ENCODE measurements around the gene COL27A1.
"Not testable (repeated sequence)": the region's sequence is repeated elsewhere in the genome, so short reads cannot be mapped to it uniquely, and the experiment has no call there.

- TF ChIP-seq TAF1 (IDR thresholded peaks at IDR 0.05; ENCODE audit: borderline replicate concordance, low read depth, low read length); POLR2AphosphoS5 (IDR thresholded peaks at IDR 0.05; ENCODE audit: low read depth, low read length); POLR2A (IDR thresholded peaks at IDR 0.05; ENCODE audit: low read depth, low read length): not testable (repeated sequence)
These were observed 173.7 kb downstream of the COL27A1 start for GRCh38 chr9:114328937-114329624.

All from GM12892 (cell line).